ENCODE data around the gene SFXN5.
"Not testable (repeated sequence)": the region's sequence is repeated elsewhere in the genome, so short reads cannot be mapped to it uniquely, and the experiment has no call there.

The SFXN5 gene

DNA sequence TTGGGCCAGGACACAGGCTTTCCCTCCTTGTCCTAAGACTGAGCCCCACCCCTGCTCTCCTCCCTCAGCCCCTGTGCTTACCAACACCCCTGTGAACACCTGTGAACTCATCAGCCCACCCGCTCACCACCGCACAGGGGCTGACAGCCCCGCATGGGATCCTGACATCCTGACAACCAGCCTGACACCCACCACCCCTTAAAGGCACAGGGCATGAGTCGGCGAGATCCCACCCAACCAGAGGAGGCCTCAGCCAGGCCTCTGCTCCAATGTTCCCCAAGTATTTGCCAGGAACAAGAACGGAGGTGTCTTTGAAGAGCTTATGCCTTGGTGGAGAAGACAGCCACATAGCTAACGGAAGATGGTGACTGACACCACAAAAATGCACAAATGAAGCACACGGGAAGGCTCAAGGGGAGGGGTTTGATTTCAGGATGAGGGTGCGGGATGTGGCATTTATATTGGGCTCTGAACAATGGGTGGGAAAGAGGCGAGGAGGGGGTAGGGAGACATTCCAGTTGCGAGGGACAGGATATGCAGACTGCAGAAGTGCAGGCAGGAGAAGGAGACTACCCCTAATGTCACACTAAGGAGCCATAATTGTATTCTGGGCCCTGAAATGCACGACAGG lies 30.2 kb upstream of the SFXN5 start:
- no peak overlapping the region for H3K4me3 ChIP-seq
- TF ChIP-seq Cebpa-rat (IDR thresholded peaks at IDR 0.05), result no peak
- no peaks in the 10 kb centered on the region for H3K9me3 ChIP-seq
- H4K20me1 ChIP-seq, result peaks cover 100% of the 10 kb centered on the region
- H3K9ac ChIP-seq, result no peak overlapping the region
- no peaks in the 10 kb centered on the region for H3K27me3 ChIP-seq
- no peak overlapping the region for H3K27ac ChIP-seq
- peaks cover 22% of the 10 kb centered on the region for H3K36me3 ChIP-seq
- H3K4me1 ChIP-seq, result peaks cover 21% of the 10 kb centered on the region
- H3K4me2 ChIP-seq, result no peak overlapping the region

GRCh38 chr2:73100956-73101355 lies 29.4 kb upstream of the SFXN5 start:
- Histone ChIP-seq H3K36me3 (peaks cover 14% of the 10 kb centered on the region), H3K9ac (no peak overlapping the region), H4K20me1 (peaks cover 100% of the 10 kb centered on the region), H3K27ac (no peak overlapping the region), H3K9me3 (no peaks in the 10 kb centered on the region), H3K4me2 (no peak overlapping the region), H3K27me3 (no peaks in the 10 kb centered on the region), H3K4me3 (no peak overlapping the region), H3K4me1 (peaks cover 21% of the 10 kb centered on the region)
- TF ChIP-seq Cebpa-rat (IDR thresholded peaks at IDR 0.05), result no peak

- peaks cover 21% of the 10 kb centered on the region for H3K4me1 ChIP-seq
- H4K20me1 ChIP-seq, result peaks cover 100% of the 10 kb centered on the region
- no peaks in the 10 kb centered on the region for H3K9me3 ChIP-seq
- no peak overlapping the region for H3K27ac ChIP-seq
- no peaks in the 10 kb centered on the region for H3K36me3 ChIP-seq
- H3K27me3 ChIP-seq, result no peaks in the 10 kb centered on the region
- H3K4me3 ChIP-seq, result no peak overlapping the region
- H3K4me2 ChIP-seq, result no peak overlapping the region
- H3K9ac ChIP-seq, result no peak overlapping the region
- TF ChIP-seq Cebpa-rat (IDR thresholded peaks at IDR 0.05), result no peak
These were observed 28.0 kb upstream of the SFXN5 start for GRCh38 chr2:73099486-73099885.

DNA sequence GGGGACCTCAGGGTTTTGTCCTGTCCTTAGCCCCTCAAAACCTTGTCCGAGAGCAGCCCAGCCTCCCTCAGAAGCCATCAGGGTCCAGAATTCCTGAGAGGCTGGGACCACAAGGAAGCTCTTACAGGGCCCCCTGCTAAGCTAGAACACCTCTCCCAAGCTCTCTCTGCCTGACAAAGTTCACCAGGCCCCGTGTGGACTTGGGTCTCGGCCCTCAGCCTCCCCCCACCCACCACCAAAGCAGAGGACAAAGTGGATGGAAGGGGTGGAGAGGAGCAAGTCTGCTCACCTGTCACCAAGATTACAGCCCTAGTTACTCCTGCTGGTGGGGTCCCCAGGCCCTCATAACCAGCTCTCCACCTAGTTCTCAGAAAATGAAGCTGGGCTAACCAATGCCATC lies 24.4 kb upstream of the SFXN5 start:
- no peaks in the 10 kb centered on the region for H3K27me3 ChIP-seq
- H3K9me3 ChIP-seq, result no peaks in the 10 kb centered on the region
- no peak for TF ChIP-seq Cebpa-rat (IDR thresholded peaks at IDR 0.05)
- no peaks in the 10 kb centered on the region for H3K36me3 ChIP-seq
- H3K9ac ChIP-seq, result no peak overlapping the region
- H3K4me3 ChIP-seq, result no peak overlapping the region
- no peak overlapping the region for H3K4me2 ChIP-seq
- H3K4me1 ChIP-seq, result peaks cover 27% of the 10 kb centered on the region
- H4K20me1 ChIP-seq, result peaks cover 100% of the 10 kb centered on the region
- no peak overlapping the region for H3K27ac ChIP-seq

DNA sequence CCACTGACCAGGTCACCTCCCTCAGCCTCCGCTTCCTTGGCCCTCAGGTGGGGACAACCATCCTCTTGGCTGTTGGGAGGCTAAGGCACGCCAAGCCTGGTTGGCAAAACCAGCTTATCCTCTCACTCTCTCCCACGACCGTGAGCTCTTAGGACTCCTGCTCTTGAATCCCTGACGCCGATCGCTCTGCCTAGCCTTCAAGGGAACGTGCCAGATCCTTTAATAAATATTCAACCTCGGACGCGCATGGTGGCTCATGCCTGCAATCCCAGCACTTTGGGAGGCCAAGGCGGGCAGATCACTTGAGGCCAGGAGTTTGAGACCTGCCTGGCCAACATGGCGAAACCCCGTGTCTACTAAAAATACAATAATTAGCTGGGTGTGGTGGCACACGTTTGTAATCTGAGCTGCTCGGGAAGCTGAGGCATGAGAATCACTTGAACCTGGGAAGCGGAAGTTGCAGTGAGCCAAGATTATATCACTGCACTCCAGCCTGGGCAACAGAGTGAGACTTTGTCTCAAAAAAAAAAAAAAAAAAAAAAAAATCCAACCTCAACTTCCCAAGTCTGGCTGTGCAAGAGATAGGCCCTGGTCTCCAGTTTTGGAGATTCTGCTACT lies 22.2 kb upstream of the SFXN5 start:
- H3K36me3 ChIP-seq, H3K9ac ChIP-seq, H3K27me3 ChIP-seq, H3K9me3 ChIP-seq, H3K27ac ChIP-seq, H3K4me3 ChIP-seq: not testable (repeated sequence)
- H3K4me2 ChIP-seq, result peak overlapping the region; percentile 55; the same call in 1 of the 2 replicates
- H3K4me1 ChIP-seq, result peaks cover 27% of the 10 kb centered on the region
- peaks cover 100% of the 10 kb centered on the region for H4K20me1 ChIP-seq

DNA sequence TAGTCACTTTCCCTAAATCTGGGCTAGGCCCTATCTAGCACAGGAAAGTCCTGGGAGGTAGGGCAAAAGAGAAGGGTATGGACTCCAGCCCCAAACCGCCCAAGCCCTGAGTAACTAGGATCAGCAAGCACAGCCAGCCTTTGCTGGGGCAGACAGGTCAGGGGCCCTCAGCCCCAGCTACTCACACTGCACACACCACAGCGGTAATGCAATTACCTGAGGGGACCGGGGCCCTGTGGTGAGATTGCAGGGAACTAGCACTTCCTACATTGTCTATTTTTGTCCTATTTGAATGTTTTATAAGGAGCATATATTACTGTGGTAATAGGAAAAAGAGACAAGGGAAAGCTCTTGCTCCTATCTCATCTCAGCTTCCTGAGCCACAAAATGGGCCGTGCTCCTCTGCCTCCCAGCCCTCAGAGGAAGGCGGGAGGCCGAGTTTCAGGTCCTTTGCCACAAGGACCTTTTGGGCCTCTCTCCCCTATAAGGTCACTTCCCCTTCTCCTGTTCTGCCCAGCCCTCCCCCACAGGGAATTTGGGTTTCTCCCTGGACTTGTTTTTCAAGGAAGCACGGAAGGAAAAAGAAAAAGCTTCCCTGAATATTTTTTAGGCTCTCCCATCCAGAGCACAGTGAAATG lies 20.8 kb upstream of the SFXN5 start:
- Histone ChIP-seq H3K4me1 (peaks cover 27% of the 10 kb centered on the region), H3K4me3 (no peak overlapping the region), H3K9ac (no peak overlapping the region; the same call in 1 of the 2 replicates), H3K27me3 (no peaks in the 10 kb centered on the region), H3K27ac (no peak overlapping the region), H4K20me1 (peaks cover 99% of the 10 kb centered on the region), H3K4me2 (peak overlapping the region; percentile 55), H3K36me3 (peaks cover 24% of the 10 kb centered on the region), H3K9me3 (no peaks in the 10 kb centered on the region)
- no peak for TF ChIP-seq Cebpa-rat (IDR thresholded peaks at IDR 0.05)

- Histone ChIP-seq H3K4me3 (no peak overlapping the region), H3K4me1 (peaks cover 27% of the 10 kb centered on the region), H4K20me1 (peaks cover 99% of the 10 kb centered on the region), H3K4me2 (no peak overlapping the region), H3K36me3 (peaks cover 30% of the 10 kb centered on the region), H3K27me3 (no peaks in the 10 kb centered on the region), H3K9me3 (no peaks in the 10 kb centered on the region), H3K9ac (no peak overlapping the region), H3K27ac (no peak overlapping the region)
- TF ChIP-seq Cebpa-rat (IDR thresholded peaks at IDR 0.05), result no peak
These were observed 20.2 kb upstream of the SFXN5 start for GRCh38 chr2:73091696-73092095.

- Histone ChIP-seq H3K4me3 (no peak overlapping the region), H4K20me1 (peaks cover 99% of the 10 kb centered on the region), H3K4me2 (no peak overlapping the region), H3K36me3 (peaks cover 35% of the 10 kb centered on the region), H3K4me1 (peaks cover 32% of the 10 kb centered on the region), H3K27me3 (no peaks in the 10 kb centered on the region), H3K27ac (no peak overlapping the region), H3K9ac (no peak overlapping the region), H3K9me3 (no peaks in the 10 kb centered on the region)
- TF ChIP-seq Cebpa-rat (IDR thresholded peaks at IDR 0.05), result no peak
These were observed 19.7 kb upstream of the SFXN5 start for GRCh38 chr2:73091164-73091563.

DNA sequence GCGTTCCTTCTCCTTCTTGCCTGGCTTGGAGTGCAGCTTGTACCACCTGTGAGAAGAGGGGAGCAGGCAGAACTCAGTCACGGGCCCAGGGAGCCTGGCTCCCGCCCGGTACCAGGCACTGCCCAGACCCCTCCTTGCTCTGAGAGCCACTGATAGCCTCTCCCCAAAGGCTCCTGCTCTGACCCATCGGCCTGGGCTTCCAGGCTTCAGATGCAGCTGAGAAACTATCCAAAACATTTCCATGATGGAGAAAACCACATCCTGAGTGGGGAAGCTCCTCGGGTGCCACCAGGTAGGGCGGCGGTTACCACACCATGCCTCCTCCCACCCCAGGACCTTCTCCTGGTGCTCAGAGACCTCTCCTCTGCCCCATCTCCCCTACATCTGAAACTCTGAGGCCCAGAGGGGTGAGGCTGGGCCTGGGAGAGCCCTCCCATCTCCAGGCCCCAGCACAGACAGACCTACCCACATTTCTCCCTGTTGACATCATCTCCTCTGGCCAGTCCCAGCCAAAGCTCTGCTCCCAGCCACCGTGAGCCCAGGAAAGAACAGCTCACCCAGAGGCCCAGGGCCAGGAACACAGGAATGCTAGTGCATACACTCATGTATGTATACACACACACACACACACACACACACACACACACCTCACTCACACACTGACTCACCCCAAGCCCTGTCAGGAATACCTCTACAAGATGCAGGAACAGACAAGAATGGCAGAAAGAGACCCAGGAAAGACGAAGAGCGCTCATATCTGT lies 17.9 kb upstream of the SFXN5 start:
- TF ChIP-seq Cebpa-rat (IDR thresholded peaks at IDR 0.05), result no peak
- Histone ChIP-seq H3K9me3 (no peaks in the 10 kb centered on the region), H3K4me2 (no peak overlapping the region), H3K4me3 (no peak overlapping the region), H3K36me3 (peaks cover 43% of the 10 kb centered on the region), H3K27ac (no peak overlapping the region), H3K4me1 (peaks cover 49% of the 10 kb centered on the region), H4K20me1 (peaks cover 99% of the 10 kb centered on the region), H3K27me3 (no peaks in the 10 kb centered on the region), H3K9ac (no peak overlapping the region)

- H4K20me1 ChIP-seq, result peaks cover 99% of the 10 kb centered on the region
- H3K27ac ChIP-seq, result no peak overlapping the region
- no peak overlapping the region for H3K9ac ChIP-seq
- H3K9me3 ChIP-seq, result no peaks in the 10 kb centered on the region
- H3K4me2 ChIP-seq, result no peak overlapping the region
- no peak overlapping the region for H3K4me3 ChIP-seq
- TF ChIP-seq Cebpa-rat (IDR thresholded peaks at IDR 0.05), result no peak
- H3K27me3 ChIP-seq, result no peaks in the 10 kb centered on the region
- H3K4me1 ChIP-seq, result peaks cover 51% of the 10 kb centered on the region
- H3K36me3 ChIP-seq, result peaks cover 50% of the 10 kb centered on the region
These were observed 17.2 kb upstream of the SFXN5 start for GRCh38 chr2:73088703-73089102.
